ENCODE measurements around the gene OCEL1. TPM values are rescaled to one million over a fixed set of nuclear protein-coding genes. Genes with fewer than 3 reads are reported as not detected.

The OCEL1 gene
- total and polyA plus RNA-seq, 2 donors (not counting 1 experiment from before 2014, with no cell fraction given), result 28.5 to 30.5 TPM

- ATAC-seq (ENCODE audit: low read depth), result no peak
- no peak overlapping the region for H3K9ac ChIP-seq (ENCODE audit: low read length)
- H3K27me3 ChIP-seq (replicated peaks in 1 of 4; ENCODE audit: control extremely low read depth in 1 of 4, control insufficient read depth in 3 of 4, insufficient read depth in 4 of 4, low read length in 3 of 4), result no peaks in the 10 kb centered on the region
- peak overlapping the region; percentile 15 for H3K27ac Mint-ChIP-seq
- CTCF ChIA-PET, result no interaction called here
- intact Hi-C loops (cut with micrococcal nuclease), result no loop called here
- peaks cover 0 to 20% of the 10 kb centered on the region in 2 donors for H3K4me1 ChIP-seq (ENCODE audit: control insufficient read depth in 2 of 2, insufficient read depth in 2 of 2, low read length in 2 of 2)
- H4K20me1 ChIP-seq (ENCODE audit: control insufficient read depth, insufficient read depth, low read length, poor library complexity, severe bottlenecking), result no peaks in the 10 kb centered on the region
- H3K27me3 Mint-ChIP-seq, result no peaks in the 10 kb centered on the region
- no peaks in the 10 kb centered on the region for H3K79me2 ChIP-seq (ENCODE audit: control insufficient read depth, insufficient read depth, low read length)
- no peak for DNase-seq
- no peak overlapping the region for H3K4me3 ChIP-seq (ENCODE audit: control extremely low read depth in 1 of 5, extremely low read depth in 1 of 5, insufficient read depth in 1 of 5, low read depth in 2 of 5, low read length in 4 of 5)
- POLR2A ChIA-PET, result interaction anchor here (0.5 kb wide), 1 partner anchor 17 kb away, joined by 4 read pairs; no protein-coding TSS in a partner anchor
- H3K4me3 Mint-ChIP-seq, result no peak overlapping the region
- H3K9me3 Mint-ChIP-seq (ENCODE audit: insufficient read depth), result no peaks in the 10 kb centered on the region
- WGBS (ENCODE audit: insufficient coverage), result 93% methylated on average over 20 of the region's 24 CpGs
- TF ChIP-seq EZH2 (IDR thresholded peaks at IDR 0.05; ENCODE audit: borderline replicate concordance, insufficient read depth, low read depth, low read length, poor library complexity, severe bottlenecking) (no peak), CTCF (IDR thresholded peaks at IDR 0.05) (no peak)
- peaks cover 0 to 2% (median 0%) of the 10 kb centered on the region in 3 donors for H3K9me3 ChIP-seq (ENCODE audit: control extremely low read depth in 1 of 3, control insufficient read depth in 2 of 3, insufficient read depth in 1 of 3, low read length in 2 of 3)
- no peak overlapping the region for H2AFZ ChIP-seq (ENCODE audit: insufficient read depth, low read depth, low read length, poor library complexity, severe bottlenecking)
- no peak overlapping the region for H3K4me2 ChIP-seq (replicated peaks; ENCODE audit: low read depth, low read length, poor library complexity, severe bottlenecking)
- peaks cover 20% of the 10 kb centered on the region for H3K4me1 Mint-ChIP-seq
- no peak overlapping the region for H3K27ac ChIP-seq (ENCODE audit: low read length in 2 of 2)
- no peaks in the 10 kb centered on the region for H3K36me3 ChIP-seq (replicated peaks in 1 of 2; ENCODE audit: control extremely low read depth in 1 of 2, control insufficient read depth in 1 of 2, extremely low read depth in 1 of 2, insufficient read depth in 2 of 2, low read length in 1 of 2)
These were observed 14.2 kb downstream of the OCEL1 start for GRCh38 chr19:17240062-17240752.

GRCh38 chr19:17240826-17241399, 14.9 kb downstream of the OCEL1 start:
- POLR2A ChIA-PET, result interaction anchor here (1.4 kb wide), 1 partner anchor 14 kb away, joined by 4 read pairs; no protein-coding TSS in a partner anchor
- intact Hi-C loops (cut with micrococcal nuclease), result no loop called here
- no peaks in the 10 kb centered on the region for H3K27me3 ChIP-seq (replicated peaks in 1 of 4; ENCODE audit: control extremely low read depth in 1 of 4, control insufficient read depth in 3 of 4, insufficient read depth in 4 of 4, low read length in 3 of 4)
- no peak for ATAC-seq (ENCODE audit: low read depth)
- CTCF ChIA-PET, result no interaction called here
- no peak for TF ChIP-seq EZH2 (IDR thresholded peaks at IDR 0.05; ENCODE audit: borderline replicate concordance, insufficient read depth, low read depth, low read length, poor library complexity, severe bottlenecking)
- TF ChIP-seq CTCF (IDR thresholded peaks at IDR 0.05), result no peak
- no peaks in the 10 kb centered on the region for H3K27me3 Mint-ChIP-seq
- H3K4me1 ChIP-seq (ENCODE audit: control insufficient read depth in 2 of 2, insufficient read depth in 2 of 2, low read length in 2 of 2), result peaks cover 0 to 19% of the 10 kb centered on the region in 2 donors
- DNase-seq, result no peak
- H4K20me1 ChIP-seq (ENCODE audit: control insufficient read depth, insufficient read depth, low read length, poor library complexity, severe bottlenecking), result no peaks in the 10 kb centered on the region
- H3K9ac ChIP-seq (ENCODE audit: low read length), result no peak overlapping the region
- H3K4me3 ChIP-seq (ENCODE audit: control extremely low read depth in 1 of 5, extremely low read depth in 1 of 5, insufficient read depth in 1 of 5, low read depth in 2 of 5, low read length in 4 of 5), result no peak overlapping the region
- no peaks in the 10 kb centered on the region for H3K9me3 Mint-ChIP-seq (ENCODE audit: insufficient read depth)
- H3K9me3 ChIP-seq (ENCODE audit: control extremely low read depth in 1 of 3, control insufficient read depth in 2 of 3, insufficient read depth in 1 of 3, low read length in 2 of 3), result peaks cover 0 to 2% (median 0%) of the 10 kb centered on the region in 3 donors
- WGBS (ENCODE audit: insufficient coverage), result 96% methylated on average over 5 of the region's 6 CpGs
- H3K36me3 ChIP-seq (replicated peaks in 1 of 2; ENCODE audit: control extremely low read depth in 1 of 2, control insufficient read depth in 1 of 2, extremely low read depth in 1 of 2, insufficient read depth in 2 of 2, low read length in 1 of 2), result no peaks in the 10 kb centered on the region
- H3K27ac ChIP-seq (ENCODE audit: low read length in 2 of 2), result no peak overlapping the region
- no peak overlapping the region for H3K4me3 Mint-ChIP-seq
- no peaks in the 10 kb centered on the region for H3K79me2 ChIP-seq (ENCODE audit: control insufficient read depth, insufficient read depth, low read length)
- H3K27ac Mint-ChIP-seq, result peak overlapping the region; percentile 68
- H3K4me1 Mint-ChIP-seq, result peaks cover 17% of the 10 kb centered on the region
- no peak overlapping the region for H3K4me2 ChIP-seq (replicated peaks; ENCODE audit: low read depth, low read length, poor library complexity, severe bottlenecking)
- no peak overlapping the region for H2AFZ ChIP-seq (ENCODE audit: insufficient read depth, low read depth, low read length, poor library complexity, severe bottlenecking)

Data from B cell (primary cell).